NCI-H82 treated with DMSO at 0.1 percent for 48 hours (cell line): ENCODE measurements around the gene HMGB4.

ENCODE experiments used
- DNase-seq: peaks from one replicate; lab custom pipeline; 2025; ENCODE audit not compliant: unreplicated experiment; lab: John Stamatoyannopoulos, UW

HMGB4 gene

GRCh38 chr1:33846861-33847260, 17.0 kb upstream of the HMGB4 start:
- DNase-seq: no peak

- DNase-seq: no peak
Observed at GRCh38 chr1:33848205-33848937, 15.5 kb upstream of the HMGB4 start.

- no peak for DNase-seq
Observed at GRCh38 chr1:33849211-33849610, 14.7 kb upstream of the HMGB4 start.

GRCh38 chr1:33850481-33850880, 13.4 kb upstream of the HMGB4 start:
- no peak for DNase-seq

- DNase-seq: no peak
Observed at GRCh38 chr1:33852711-33853110, 11.2 kb upstream of the HMGB4 start.

GRCh38 chr1:33853431-33853830, 10.4 kb upstream of the HMGB4 start:
- no peak for DNase-seq

GRCh38 chr1:33854091-33854490, 9.8 kb upstream of the HMGB4 start:
- no peak for DNase-seq

GRCh38 chr1:33860671-33861070, 3.2 kb upstream of the HMGB4 start:
- no peak for DNase-seq

- DNase-seq: no peak
Observed at GRCh38 chr1:33864460-33865389, 846 bp downstream of the HMGB4 start.

- DNase-seq: no peak
Observed at GRCh38 chr1:33866281-33866680, 2.4 kb downstream of the HMGB4 start.

- DNase-seq: no peak
Observed at GRCh38 chr1:33867684-33868083, 3.8 kb downstream of the HMGB4 start.

- no peak for DNase-seq
Observed at GRCh38 chr1:33872275-33872674, 8.4 kb downstream of the HMGB4 start.

- no peak for DNase-seq
Observed at GRCh38 chr1:33872683-33873082, 8.8 kb downstream of the HMGB4 start.

- DNase-seq: no peak
Observed at GRCh38 chr1:33874636-33875035, 10.8 kb downstream of the HMGB4 start.

- DNase-seq: no peak
Observed at GRCh38 chr1:33875862-33876261, 12.0 kb downstream of the HMGB4 start.

- no peak for DNase-seq
Observed at GRCh38 chr1:33876970-33877650, 13.2 kb downstream of the HMGB4 start.

- DNase-seq: no peak
Observed at GRCh38 chr1:33878392-33878791, 14.5 kb downstream of the HMGB4 start.

- DNase-seq: no peak
Observed at GRCh38 chr1:33880305-33880704, 16.4 kb downstream of the HMGB4 start.

GRCh38 chr1:33886496-33886895, 22.6 kb downstream of the HMGB4 start:
- DNase-seq: no peak

- no peak for DNase-seq
Observed at GRCh38 chr1:33893147-33893830, 29.4 kb downstream of the HMGB4 start.

GRCh38 chr1:33895396-33895795, 31.5 kb downstream of the HMGB4 start:
- DNase-seq: no peak
